Measurements from ENCODE around the gene HINT3.

DNA sequence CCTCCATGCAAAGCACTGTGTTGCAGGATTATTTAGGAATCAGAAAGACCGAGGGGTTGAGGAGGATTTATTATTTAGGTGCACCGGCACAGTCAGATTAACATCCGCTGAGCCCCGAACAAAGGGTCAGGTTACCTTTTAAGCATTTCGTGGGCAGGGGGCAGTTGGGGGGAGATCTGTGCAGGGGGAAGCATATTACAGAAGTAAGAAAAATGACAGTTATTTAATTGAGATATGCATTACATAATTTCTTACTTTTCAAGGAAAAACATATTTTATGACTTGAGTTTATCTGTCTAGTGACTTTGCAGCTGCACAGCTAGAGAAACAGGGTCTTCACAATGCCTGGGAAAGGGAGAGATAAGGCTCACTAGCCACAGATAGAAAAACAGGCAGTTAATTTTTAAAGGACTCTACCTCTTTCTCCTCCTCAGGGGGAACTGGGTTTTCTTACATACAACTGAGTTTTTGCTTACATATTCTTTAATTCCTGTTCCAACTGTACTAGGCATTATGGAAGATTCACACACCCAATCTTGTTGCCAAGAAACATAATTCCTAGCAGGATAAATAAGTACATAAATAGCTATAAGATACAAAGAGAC is 1.7 kb upstream of the HINT3 start:
- TF ChIP-seq, protein P1, sequence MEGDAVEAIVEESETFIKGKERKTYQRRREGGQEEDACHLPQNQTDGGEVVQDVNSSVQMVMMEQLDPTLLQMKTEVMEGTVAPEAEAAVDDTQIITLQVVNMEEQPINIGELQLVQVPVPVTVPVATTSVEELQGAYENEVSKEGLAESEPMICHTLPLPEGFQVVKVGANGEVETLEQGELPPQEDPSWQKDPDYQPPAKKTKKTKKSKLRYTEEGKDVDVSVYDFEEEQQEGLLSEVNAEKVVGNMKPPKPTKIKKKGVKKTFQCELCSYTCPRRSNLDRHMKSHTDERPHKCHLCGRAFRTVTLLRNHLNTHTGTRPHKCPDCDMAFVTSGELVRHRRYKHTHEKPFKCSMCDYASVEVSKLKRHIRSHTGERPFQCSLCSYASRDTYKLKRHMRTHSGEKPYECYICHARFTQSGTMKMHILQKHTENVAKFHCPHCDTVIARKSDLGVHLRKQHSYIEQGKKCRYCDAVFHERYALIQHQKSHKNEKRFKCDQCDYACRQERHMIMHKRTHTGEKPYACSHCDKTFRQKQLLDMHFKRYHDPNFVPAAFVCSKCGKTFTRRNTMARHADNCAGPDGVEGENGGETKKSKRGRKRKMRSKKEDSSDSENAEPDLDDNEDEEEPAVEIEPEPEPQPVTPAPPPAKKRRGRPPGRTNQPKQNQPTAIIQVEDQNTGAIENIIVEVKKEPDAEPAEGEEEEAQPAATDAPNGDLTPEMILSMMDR (IDR thresholded peaks at IDR 0.05) = no peak
- no peak for TF ChIP-seq POLR2A (IDR thresholded peaks at IDR 0.05)
